WI38 (cell line): ENCODE measurements around the gene SETBP1.

Experiments
- H3K4me3 ChIP-seq: 2 replicates; pipeline ENCODE4 v1.5.1; 2011; ENCODE audit warnings: low read depth, mild to moderate bottlenecking, control low read depth, low read length
- TF ChIP-seq, protein P1 (sequence below): IDR thresholded peaks from 2 replicates; pipeline ENCODE4 v1.5.1; 2012; ENCODE audit warnings: low read depth, mild to moderate bottlenecking, control low read depth, low read length

SETBP1 gene

GRCh38 chr18:44659771-44660170 is 20.9 kb upstream of the SETBP1 start:
- TF ChIP-seq, protein P1, sequence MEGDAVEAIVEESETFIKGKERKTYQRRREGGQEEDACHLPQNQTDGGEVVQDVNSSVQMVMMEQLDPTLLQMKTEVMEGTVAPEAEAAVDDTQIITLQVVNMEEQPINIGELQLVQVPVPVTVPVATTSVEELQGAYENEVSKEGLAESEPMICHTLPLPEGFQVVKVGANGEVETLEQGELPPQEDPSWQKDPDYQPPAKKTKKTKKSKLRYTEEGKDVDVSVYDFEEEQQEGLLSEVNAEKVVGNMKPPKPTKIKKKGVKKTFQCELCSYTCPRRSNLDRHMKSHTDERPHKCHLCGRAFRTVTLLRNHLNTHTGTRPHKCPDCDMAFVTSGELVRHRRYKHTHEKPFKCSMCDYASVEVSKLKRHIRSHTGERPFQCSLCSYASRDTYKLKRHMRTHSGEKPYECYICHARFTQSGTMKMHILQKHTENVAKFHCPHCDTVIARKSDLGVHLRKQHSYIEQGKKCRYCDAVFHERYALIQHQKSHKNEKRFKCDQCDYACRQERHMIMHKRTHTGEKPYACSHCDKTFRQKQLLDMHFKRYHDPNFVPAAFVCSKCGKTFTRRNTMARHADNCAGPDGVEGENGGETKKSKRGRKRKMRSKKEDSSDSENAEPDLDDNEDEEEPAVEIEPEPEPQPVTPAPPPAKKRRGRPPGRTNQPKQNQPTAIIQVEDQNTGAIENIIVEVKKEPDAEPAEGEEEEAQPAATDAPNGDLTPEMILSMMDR = no peak
- H3K4me3 ChIP-seq = no peak overlapping the region

- TF ChIP-seq, protein P1 = no peak
- H3K4me3 ChIP-seq = no peak overlapping the region
These were observed 12.3 kb upstream of the SETBP1 start for GRCh38 chr18:44668270-44668975.

DNA sequence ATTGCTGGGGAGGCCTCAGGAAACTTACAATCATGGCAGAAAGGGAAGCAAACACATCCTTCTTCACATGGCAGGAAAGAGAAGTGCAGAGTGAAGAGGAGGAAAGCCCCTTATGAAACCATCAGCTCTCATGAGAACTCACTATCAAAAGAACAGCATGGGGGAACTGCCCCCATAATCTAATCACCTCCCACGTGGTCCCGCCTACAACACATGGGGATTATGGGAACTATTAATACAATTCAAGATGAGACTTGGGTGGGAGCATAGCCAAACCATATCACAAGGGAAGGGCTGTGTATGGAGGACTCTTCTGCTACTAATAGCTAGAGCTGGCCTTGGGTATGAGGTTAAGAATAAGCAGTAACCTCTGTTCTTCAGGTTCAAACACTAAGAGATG is 8.8 kb upstream of the SETBP1 start:
- no peak overlapping the region for H3K4me3 ChIP-seq
- TF ChIP-seq, protein P1 = no peak

- TF ChIP-seq, protein P1 = no peak
- H3K4me3 ChIP-seq = no peak overlapping the region
These were observed 8.2 kb upstream of the SETBP1 start for GRCh38 chr18:44672506-44672905.

GRCh38 chr18:44673256-44673880 is 7.3 kb upstream of the SETBP1 start:
- TF ChIP-seq, protein P1 = no peak
- no peak overlapping the region for H3K4me3 ChIP-seq

DNA sequence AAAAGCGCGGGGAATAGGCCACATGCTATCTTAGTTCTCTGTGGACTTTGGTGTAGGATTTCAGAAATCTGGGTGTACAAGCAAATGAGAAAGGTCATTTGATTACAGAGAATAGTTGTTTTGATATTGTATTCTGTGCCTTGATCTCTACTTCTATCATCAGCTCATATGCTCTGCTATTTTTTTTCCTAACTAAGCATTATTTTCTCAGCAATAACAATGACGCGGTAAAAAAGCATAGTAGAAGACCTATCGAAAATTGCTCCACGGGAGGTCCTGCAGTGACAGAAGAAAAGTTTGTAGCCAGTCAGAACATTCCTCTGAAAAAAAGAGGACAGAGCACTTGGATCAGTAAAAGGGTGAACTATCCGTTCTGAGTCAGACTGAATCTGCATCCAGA is 2.8 kb upstream of the SETBP1 start:
- no peak overlapping the region for H3K4me3 ChIP-seq
- TF ChIP-seq, protein P1 = no peak

DNA sequence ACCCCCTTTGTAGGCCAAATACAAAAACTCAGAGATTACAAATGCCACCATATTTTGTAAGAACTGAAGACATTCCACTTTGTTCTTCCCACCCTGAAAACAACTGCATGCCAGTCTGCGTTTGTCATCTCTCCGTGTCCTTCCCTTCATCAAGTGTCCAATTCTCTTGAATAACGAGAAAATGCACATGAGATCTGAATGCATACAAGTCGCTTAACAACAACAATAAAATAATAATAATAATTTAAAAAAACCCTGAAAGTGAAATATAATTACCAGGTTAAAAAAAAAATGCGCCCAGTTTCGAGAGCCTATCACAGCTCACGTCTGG is 2.0 kb upstream of the SETBP1 start:
- TF ChIP-seq, protein P1 = peak; percentile 37; the same call in 1 of the 2 replicates
- H3K4me3 ChIP-seq = peak overlapping the region; percentile 63; the same call in 1 of the 2 replicates
